GM12878 (cell line): Measurements from ENCODE around the gene CDK5R2. TPM values are rescaled to one million over a fixed set of nuclear protein-coding genes. Genes with fewer than 3 reads are reported as not detected.

Experiments
- ATAC-seq: fragments of 200-7000 bp; cut with Tn5 transposase; 3 replicates; pipeline ENCODE4 v1.9.1; 2020; ENCODE audit warnings: mild to moderate bottlenecking, moderate library complexity
- BruUV-seq: library from RNA; stranded (reverse); fragments of 400-500 nt; replicated peaks from 2 replicates; lab custom pipeline; 2021; lab: Mats Ljungman, UMichigan
- CTCF ChIA-PET: fragments of 300-600 bp; sonication (Branson Sonifier 250); formaldehyde crosslinking; extraction: SDS; loops from one replicate; lab custom pipeline; 2021; ENCODE audit warnings: inconsistent platforms; lab: Yijun Ruan, JAX
- POLR2A ChIA-PET: fragments of 350-600 bp; formaldehyde crosslinking; extraction: SDS; loops from one replicate; lab custom pipeline; 2021; ENCODE audit warnings: inconsistent platforms; lab: Charles Lee
- RAD21 ChIA-PET: fragments of 300-600 bp; sonication (Branson Sonifier 250); formaldehyde crosslinking; loops from one replicate; lab custom pipeline; 2023; ENCODE audit warnings: antibody characterized with exemption; ENCODE audit not compliant: unreplicated experiment; lab: Charles Lee
- SMC1A ChIA-PET: fragments of 300-600 bp; sonication (Branson Sonifier 250); formaldehyde crosslinking; loops from one replicate; lab custom pipeline; 2023; ENCODE audit not compliant: unreplicated experiment, uncharacterized antibody; lab: Charles Lee
- DNase-seq: peaks from one replicate; pipeline ENCODE4 v3.0.0-alpha.2; 2011; ENCODE audit warnings: low read depth, low spot score
- FAIRE-seq: peaks from 3 replicates; lab custom pipeline; 2011; peaks lifted over from hg19 to GRCh38; lab: Jason Lieb, UNC
- H2AFZ ChIP-seq: 2 replicates; pipeline ENCODE4 v1.6.0; 2011; ENCODE audit warnings: low read depth, low read length, control low read depth; ENCODE audit not compliant: control insufficient read depth
- H3K27ac ChIP-seq: 2 replicates; pipeline ENCODE4 v1.5.1; 2011; ENCODE audit warnings: control low read depth; ENCODE audit not compliant: control insufficient read depth, insufficient read depth
- H3K27me3 ChIP-seq, 2 experiments: replicated peaks in 1 of 2; 2 replicates each; pipeline versions ENCODE4 v1.6.0 to v1.6.1; 2011; ENCODE audit warnings: low read length in 1 of 2; ENCODE audit not compliant: control insufficient read depth in 2 of 2, insufficient read depth in 2 of 2
- H3K36me3 ChIP-seq, 2 experiments: 2 replicates each; pipeline ENCODE4 v1.5.1; 2011; ENCODE audit warnings: low read length in 1 of 2; ENCODE audit not compliant: control insufficient read depth in 2 of 2, insufficient read depth in 2 of 2
- H3K4me1 ChIP-seq: 2 replicates; pipeline ENCODE4 v1.6.1; 2011; ENCODE audit warnings: mild to moderate bottlenecking, low read length, moderate library complexity, mixed read lengths; ENCODE audit not compliant: control insufficient read depth, insufficient read depth
- H3K4me2 ChIP-seq: 2 replicates; pipeline ENCODE4 v1.6.0; 2011; ENCODE audit warnings: control low read depth; ENCODE audit not compliant: control insufficient read depth, insufficient read depth
- H3K4me3 ChIP-seq: fragments of 200-600 bp; sonication (generic); 2 replicates; pipeline ENCODE4 v1.5.1; 2016
- H3K79me2 ChIP-seq: 2 replicates; pipeline ENCODE4 v1.6.0; 2011; ENCODE audit warnings: low read length; ENCODE audit not compliant: control insufficient read depth, insufficient read depth
- H3K9ac ChIP-seq: 2 replicates; pipeline ENCODE4 v1.8.0; 2011; ENCODE audit warnings: low read length, control low read depth, mixed read lengths; ENCODE audit not compliant: control insufficient read depth, insufficient read depth
- H3K9me3 ChIP-seq: replicated peaks from 3 replicates; pipeline ENCODE4 v1.5.1; 2011; ENCODE audit warnings: mild to moderate bottlenecking, low read length; ENCODE audit not compliant: control insufficient read depth, insufficient read depth
- H4K20me1 ChIP-seq: 2 replicates; pipeline ENCODE4 v1.6.0; 2011; ENCODE audit not compliant: control insufficient read depth, insufficient read depth
- CBFB ChIP-seq: IDR thresholded peaks from 2 replicates; pipeline ENCODE4 v1.6.1; 2016; ENCODE audit warnings: antibody characterized with exemption, low read depth
- DPF2 ChIP-seq: fragments of 450-650 bp; IDR thresholded peaks from 2 replicates; pipeline ENCODE4 v1.6.1; 2017; ENCODE audit warnings: mild to moderate bottlenecking
- GATAD2B ChIP-seq: fragments of 450-650 bp; conservative IDR thresholded peaks from 2 replicates; pipeline ENCODE4 v1.6.1; 2017; ENCODE audit warnings: low read depth, mild to moderate bottlenecking, moderate library complexity
- KAT2A ChIP-seq: conservative IDR thresholded peaks from 2 replicates; pipeline ENCODE4 v1.6.1; 2011; ENCODE audit warnings: low read depth, low read length; ENCODE audit not compliant: control insufficient read depth
- SMAD5 ChIP-seq: IDR thresholded peaks from 2 replicates; pipeline ENCODE4 v1.6.1; 2016; ENCODE audit warnings: antibody characterized with exemption, low read depth
- SREBF1 ChIP-seq: IDR thresholded peaks from 2 replicates; pipeline ENCODE4 v1.6.1; 2012; ENCODE audit warnings: mild to moderate bottlenecking, low read length
- STAT1 ChIP-seq: fragments of 450-650 bp; conservative IDR thresholded peaks from 2 replicates; pipeline ENCODE4 v1.6.1; 2014; ENCODE audit warnings: antibody characterized with exemption, mild to moderate bottlenecking
- ZBED1 ChIP-seq: IDR thresholded peaks from 2 replicates; pipeline ENCODE4 v1.6.1; 2016; ENCODE audit warnings: borderline replicate concordance
- WGBS: methylation state at CpG from one replicate; pipeline ENCODE4 v1.1.6; 2016; ENCODE audit warnings: low lambda C conversion rate; ENCODE audit not compliant: insufficient replicate concordance, insufficient coverage; ENCODE audit errors: missing lambda C conversion rate; 5-methylcytosine and 5-hydroxymethylcytosine counted together
- in situ Hi-C: fragments of 300-500 bp; cut with MboI; formaldehyde crosslinking; loops from 9 replicates; pipeline ENCODE4 v1.14.3; 2018; ENCODE audit warnings: mixed read lengths
- intact Hi-C: fragments of 100-400 bp; cut with micrococcal nuclease; formaldehyde crosslinking; loops from one replicate; pipeline ENCODE4 v1.14.2; 2022; ENCODE audit not compliant: unreplicated experiment
- polyA plus RNA-seq, 11 experiments: library from polyadenylated mRNA; depleted of rRNA in 4 of 11; unstranded in 6 of 11; stranded (reverse) in 5 of 11; fragments of >200 nt; fragmentation: Nextera tagmentation in 4 of 11; fragmentation: Illumina TruSeq in 1 of 11; extraction: Ambion mirVana in 4 of 11; extraction: Trizol in 1 of 11; gene quantifications; 1 replicate in 1 of 11; 2 replicates in 10 of 11; pipeline versions ENCODE4 v1.2.1 to v1.2.3, GENCODE V29; 2011 to 2016; ENCODE audit warnings: inconsistent platforms in 2 of 11, missing spikeins in 2 of 11, low read depth in 1 of 11
- total RNA-seq, 4 experiments: library from RNA; depleted of rRNA in 3 of 4; stranded (reverse); fragments of >200 nt in 3 of 4; fragmentation: Illumina TruSeq in 1 of 4; extraction: Trizol in 1 of 4; gene quantifications; 2 replicates each; pipeline versions ENCODE4 v1.2.1 to v1.2.3, GENCODE V29; 2013 to 2021
- TF ChIP-seq, protein P1 (sequence below): fragments of 150-350 bp; IDR thresholded peaks from 2 replicates; pipeline ENCODE4 v1.6.1; 2014; ENCODE audit warnings: mild to moderate bottlenecking, low read depth, low read length
- TF ChIP-seq, protein P2 (sequence below): IDR thresholded peaks from 2 replicates; pipeline ENCODE4 v1.6.1; 2011; ENCODE audit warnings: borderline replicate concordance, low read depth, mild to moderate bottlenecking, moderate library complexity, low read length; ENCODE audit not compliant: insufficient read depth, poor library complexity, severe bottlenecking

CDK5R2 gene
- total and polyA plus RNA-seq, 10 of the 15 experiments (the other 5 are each of a cell fraction or from before 2014, with no cell fraction given): not detected

DNA sequence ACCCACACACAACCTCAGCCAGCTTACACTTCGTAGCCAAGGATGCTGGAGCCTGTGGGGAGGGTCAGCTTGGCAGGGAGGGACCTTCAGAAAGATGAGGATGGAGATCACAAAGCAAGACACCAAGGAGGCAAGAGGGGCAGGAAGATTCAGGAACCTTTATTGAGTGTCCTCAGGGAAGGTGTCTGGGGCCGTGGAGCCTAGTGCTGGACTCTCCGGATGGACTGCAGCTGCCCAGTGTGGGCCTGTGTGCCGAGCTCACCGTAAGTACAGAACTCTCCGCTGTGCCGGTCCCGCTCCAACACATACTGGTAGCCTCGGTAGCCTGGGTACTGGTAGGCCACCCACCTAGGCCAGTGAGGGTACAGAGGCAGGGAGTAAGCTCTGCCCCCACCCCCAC is 30.6 kb downstream of the CDK5R2 start:
- BruUV-seq: no TSS peak
- FAIRE-seq: no peak
- no peak for DNase-seq
- Histone ChIP-seq H3K4me1 (no peaks in the 10 kb centered on the region), H4K20me1 (peaks cover 3% of the 10 kb centered on the region; the same call in 1 of the 2 replicates), H3K4me3 (no peak overlapping the region), H3K79me2 (no peaks in the 10 kb centered on the region), H3K36me3 (no peaks in the 10 kb centered on the region), H3K27ac (no peak overlapping the region), H2AFZ (no peak overlapping the region), H3K27me3 (peaks cover 25 to 31% of the 10 kb centered on the region in 2 experiments), H3K9me3 (no peaks in the 10 kb centered on the region), H3K9ac (no peak overlapping the region), H3K4me2 (no peak overlapping the region)
- SMC1A ChIA-PET: no interaction called here
- TF ChIP-seq DPF2: no peak
- TF ChIP-seq SREBF1: no peak
- TF ChIP-seq, protein P1, sequence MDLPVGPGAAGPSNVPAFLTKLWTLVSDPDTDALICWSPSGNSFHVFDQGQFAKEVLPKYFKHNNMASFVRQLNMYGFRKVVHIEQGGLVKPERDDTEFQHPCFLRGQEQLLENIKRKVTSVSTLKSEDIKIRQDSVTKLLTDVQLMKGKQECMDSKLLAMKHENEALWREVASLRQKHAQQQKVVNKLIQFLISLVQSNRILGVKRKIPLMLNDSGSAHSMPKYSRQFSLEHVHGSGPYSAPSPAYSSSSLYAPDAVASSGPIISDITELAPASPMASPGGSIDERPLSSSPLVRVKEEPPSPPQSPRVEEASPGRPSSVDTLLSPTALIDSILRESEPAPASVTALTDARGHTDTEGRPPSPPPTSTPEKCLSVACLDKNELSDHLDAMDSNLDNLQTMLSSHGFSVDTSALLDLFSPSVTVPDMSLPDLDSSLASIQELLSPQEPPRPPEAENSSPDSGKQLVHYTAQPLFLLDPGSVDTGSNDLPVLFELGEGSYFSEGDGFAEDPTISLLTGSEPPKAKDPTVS: no peak
- TF ChIP-seq KAT2A: no peak
- TF ChIP-seq STAT1: no peak
- TF ChIP-seq, protein P2, sequence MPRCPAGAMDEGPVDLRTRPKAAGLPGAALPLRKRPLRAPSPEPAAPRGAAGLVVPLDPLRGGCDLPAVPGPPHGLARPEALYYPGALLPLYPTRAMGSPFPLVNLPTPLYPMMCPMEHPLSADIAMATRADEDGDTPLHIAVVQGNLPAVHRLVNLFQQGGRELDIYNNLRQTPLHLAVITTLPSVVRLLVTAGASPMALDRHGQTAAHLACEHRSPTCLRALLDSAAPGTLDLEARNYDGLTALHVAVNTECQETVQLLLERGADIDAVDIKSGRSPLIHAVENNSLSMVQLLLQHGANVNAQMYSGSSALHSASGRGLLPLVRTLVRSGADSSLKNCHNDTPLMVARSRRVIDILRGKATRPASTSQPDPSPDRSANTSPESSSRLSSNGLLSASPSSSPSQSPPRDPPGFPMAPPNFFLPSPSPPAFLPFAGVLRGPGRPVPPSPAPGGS: no peak
- TF ChIP-seq CBFB: no peak
- no peak for TF ChIP-seq ZBED1
- TF ChIP-seq SMAD5: no peak
- no peak for TF ChIP-seq GATAD2B
- POLR2A ChIA-PET: no interaction called here
- intact Hi-C loops: no loop called here
- CTCF ChIA-PET: interaction anchor here (0.9 to 1.6 kb wide), 3 partner anchors 10 to 40 kb away, joined by 3 to 6 read pairs (median 5); no protein-coding TSS in a partner anchor
- RAD21 ChIA-PET: interaction anchor here (0.9 kb wide), 1 partner anchor 130 kb away, joined by 3 read pairs; no protein-coding TSS in a partner anchor
- in situ Hi-C loops: no loop called here
- 37% methylated on average over 9 of the region's 9 CpGs for WGBS
- no peak for ATAC-seq
